Activated CD4-positive, CD25-positive, alpha-beta regulatory T cell (primary cell): ENCODE measurements around the gene WNT3A.
"Not testable (repeated sequence)": the region's sequence is repeated elsewhere in the genome, so short reads cannot be mapped to it uniquely, and the experiment has no call there.

ENCODE experiments used
- DNase-seq, 4 experiments: peaks; one replicate each; lab custom pipeline; 2025; lab: John Stamatoyannopoulos, UW

The WNT3A gene

DNA sequence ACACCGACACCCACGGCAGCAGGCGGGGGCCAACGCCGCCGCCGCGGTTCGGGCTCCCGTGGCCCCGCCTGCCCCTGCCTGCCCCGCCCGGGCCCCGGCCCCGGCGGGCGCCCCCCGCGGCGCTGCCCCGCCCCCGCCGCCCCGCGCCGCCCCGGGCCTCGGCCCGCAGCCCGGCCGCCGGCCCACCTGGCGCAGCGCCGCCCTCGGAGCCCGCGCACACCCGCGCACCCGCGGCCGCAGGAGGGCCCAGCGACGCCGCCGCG is at the start of gene WNT3A:
Gene WNT3A (plus strand): TSS at position 213 of the 263 bp plus-strand sequence. CDS start 131 bp downstream, outside the sequence.
- no peak for DNase-seq

DNA sequence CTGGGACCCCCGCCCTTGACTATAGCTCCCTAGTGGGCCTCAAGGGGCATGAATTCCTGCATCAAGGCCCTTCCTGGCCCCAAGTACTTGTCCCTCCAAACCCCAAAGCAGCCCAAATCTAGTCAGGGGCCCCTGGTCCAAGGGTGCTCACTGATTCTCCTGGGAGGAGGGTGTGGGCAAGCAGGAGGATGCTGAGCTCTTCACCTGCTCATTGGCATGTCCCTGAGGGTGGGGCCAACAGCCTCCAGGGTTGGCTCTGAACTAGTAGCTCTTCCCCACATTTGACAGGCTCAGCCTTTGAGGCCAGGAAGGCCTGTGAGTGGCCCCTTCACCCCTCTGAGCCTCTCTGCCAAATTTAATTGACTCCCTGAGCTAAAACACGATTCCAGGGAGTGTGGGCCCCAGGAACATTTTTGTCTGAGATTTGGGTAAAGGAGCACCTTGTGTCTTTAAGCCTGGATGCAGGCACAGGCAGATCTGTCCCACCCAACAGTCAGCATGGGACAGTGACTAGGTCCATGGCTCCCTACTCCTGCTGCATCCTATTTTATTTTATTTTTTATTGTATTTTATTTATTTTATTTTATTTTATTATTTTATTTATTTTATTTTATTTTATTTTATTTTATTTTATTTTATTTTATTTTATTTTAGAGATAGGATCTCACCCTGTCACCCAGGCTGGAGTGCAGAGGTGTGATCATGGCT is 48.0 kb upstream of the WNT3A start:
- no peak for DNase-seq

DNA sequence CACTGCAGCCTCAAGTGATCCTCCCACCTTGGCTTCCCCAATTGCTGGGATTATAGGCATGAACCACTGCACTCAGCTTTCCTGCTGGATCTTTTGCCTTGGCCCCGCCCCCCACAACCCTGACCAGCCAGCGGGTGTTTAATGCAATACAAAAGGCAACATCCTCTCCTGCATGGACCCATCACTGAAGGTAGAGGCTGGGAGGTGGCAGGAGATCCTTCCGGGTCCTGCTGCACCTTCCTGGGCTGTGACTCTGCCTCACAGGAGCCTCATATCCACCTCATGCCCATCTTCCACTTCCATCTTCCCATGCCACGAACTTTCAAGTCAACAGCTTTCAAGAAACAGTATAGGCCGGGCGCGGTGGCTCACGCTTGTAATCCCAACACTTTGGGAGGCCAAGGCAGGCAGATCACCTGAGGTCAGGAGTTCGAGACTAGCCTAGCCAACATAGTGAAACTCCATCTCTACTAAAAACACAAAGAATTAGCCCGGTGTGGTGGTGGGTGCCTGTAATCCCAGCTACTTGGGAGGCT is 47.4 kb upstream of the WNT3A start:
- DNase-seq, result no peak

DNA sequence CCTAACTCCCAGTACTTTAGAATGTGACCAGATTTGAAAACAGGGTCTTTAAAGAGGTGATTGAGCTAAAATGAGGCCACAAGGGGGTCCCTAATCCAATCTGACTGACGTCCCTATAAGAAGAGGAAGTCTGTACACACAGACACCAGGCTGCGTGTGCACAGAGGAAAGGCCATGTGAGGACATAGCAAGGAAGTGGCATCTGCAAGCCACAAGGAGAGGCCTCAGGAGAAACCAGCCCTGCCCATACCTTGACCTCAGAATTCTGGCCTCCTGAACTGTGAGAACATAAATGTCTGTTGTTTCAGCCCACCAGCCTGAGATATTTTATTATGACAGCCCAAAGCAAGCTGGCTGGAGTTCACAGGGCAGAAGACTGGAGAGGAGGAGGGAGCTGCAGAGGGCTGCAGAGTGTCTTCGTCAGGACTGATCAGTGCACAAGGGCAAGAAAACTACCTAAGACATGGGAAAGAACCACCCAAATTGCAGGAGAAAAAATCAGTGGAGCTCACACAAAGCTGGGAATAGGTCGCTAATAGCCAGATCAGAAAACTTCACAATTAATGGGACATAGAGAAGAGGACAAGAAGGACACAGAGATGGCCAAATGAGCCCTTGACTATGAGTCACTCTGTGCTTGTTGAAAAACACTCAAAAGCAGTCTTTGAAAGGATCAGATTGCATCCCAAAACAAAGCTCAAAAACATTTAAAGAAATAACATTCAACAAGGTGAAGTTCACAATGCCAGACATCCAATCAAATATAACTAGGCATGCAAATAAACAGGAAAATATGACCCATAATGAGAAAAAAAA is 44.9 kb upstream of the WNT3A start:
- no peak for DNase-seq

- not testable (repeated sequence) for DNase-seq
These were observed 40.1 kb upstream of the WNT3A start for GRCh38 chr1:227966733-227967132.

DNA sequence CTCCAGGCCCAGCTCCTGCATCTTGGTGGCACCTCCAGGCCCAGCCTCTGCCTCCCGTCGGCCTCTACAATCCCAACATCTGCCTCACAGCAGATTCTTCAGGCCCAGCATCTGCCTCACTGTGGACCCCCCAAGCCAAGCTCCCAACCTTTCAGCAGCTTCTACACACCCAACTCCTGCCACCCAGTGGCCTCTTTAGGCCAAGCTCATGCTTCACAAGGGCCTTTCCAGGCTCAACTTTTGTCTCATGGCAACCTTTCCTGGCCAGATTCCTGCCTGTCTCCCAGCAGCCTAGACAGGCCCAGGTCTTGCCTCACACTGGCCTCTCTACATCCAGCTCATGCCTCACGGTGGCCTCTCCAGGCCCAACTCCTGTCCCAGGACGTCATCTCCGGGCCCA is 39.0 kb upstream of the WNT3A start:
- not testable (repeated sequence) for DNase-seq

GRCh38 chr1:227970076-227970995 is 36.5 kb upstream of the WNT3A start:
- DNase-seq, result not testable (repeated sequence)

GRCh38 chr1:227971216-227971615 is 35.6 kb upstream of the WNT3A start:
- DNase-seq, result not testable (repeated sequence)

GRCh38 chr1:227971643-227972282 is 35.0 kb upstream of the WNT3A start:
- not testable (repeated sequence) for DNase-seq

DNA sequence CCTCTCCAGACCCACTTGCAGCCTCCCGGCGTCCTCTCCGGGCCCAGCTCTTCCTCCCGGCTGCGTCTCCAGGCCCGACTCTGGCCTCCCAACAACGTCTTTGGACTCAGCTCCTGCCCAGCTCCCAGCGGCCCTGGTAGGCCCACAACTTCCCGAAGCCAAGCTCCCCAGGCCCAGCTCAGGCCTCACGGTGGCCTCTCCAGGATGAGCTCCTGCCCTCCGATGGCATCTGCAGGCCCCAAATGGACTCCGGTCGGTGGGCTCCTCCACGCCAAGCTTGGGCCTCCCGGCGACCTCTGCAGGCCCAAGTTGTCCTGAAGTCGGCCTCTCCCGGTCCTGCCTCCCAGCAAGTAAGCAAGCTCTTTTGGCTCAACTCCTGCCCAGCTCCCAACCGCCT is 34.5 kb upstream of the WNT3A start:
- DNase-seq, result not testable (repeated sequence)

DNA sequence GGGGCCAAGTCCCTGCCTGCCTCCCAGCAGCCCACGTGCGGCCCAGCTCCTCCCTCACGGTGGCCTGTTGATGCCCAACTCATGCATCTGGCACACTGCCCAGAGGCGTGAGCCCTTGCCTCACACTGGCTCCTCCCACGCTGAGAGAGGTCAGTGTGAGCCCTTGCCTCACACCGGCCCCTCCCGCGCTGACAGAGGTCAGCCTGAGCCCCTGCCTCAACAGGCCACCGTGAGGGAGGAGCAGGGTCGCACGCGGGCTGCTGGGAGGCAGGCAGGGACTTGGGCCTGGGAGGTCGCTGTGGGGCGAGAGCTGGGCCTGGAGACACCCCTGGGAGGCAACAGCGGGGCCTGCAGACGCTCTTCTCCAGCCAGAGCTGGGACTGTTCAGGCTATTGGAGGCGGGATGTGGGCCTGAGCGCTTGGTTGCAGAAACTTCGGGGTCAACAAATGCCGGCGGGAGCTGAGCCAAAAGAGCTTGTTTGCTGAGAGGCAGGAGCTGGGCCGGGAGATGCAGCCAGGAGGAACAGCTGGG is 33.9 kb upstream of the WNT3A start:
- DNase-seq, result not testable (repeated sequence)

GRCh38 chr1:227973724-227974288 is 33.0 kb upstream of the WNT3A start:
- DNase-seq, result not testable (repeated sequence)

DNA sequence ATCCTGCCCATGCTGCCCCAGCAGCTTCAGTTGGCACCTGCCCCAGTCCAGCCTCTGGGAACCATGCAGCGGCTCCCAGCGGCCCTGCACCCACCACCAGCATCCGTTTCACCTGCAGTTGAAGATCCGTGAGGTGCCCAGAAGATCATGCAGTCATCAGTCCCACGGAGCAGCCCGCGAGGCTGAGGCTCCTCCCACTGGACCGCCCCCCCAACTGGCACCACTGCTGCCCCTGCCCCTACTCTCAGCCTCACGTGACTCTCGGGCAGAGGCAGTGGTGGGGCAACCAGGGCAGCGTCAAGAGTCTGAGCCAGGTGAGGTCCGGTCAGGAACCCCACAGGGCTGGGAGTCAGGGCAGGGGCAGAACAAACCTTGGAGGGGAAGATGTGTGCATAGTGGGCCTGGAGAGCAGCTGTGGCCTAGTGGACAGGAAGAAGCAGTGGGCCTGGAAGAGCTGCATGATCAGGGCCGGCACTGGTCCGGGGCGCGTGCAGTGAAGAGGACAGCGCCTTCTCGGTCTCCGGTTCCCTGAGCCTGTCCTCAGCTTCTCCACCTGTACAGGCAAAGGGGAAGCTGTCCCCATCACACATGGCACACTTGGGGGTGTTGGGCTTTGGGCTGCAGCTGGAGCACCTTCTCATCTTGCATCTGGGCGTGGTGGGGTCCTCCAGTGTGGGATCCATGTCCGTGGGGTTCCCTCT is 31.1 kb upstream of the WNT3A start:
- not testable (repeated sequence) for DNase-seq

DNA sequence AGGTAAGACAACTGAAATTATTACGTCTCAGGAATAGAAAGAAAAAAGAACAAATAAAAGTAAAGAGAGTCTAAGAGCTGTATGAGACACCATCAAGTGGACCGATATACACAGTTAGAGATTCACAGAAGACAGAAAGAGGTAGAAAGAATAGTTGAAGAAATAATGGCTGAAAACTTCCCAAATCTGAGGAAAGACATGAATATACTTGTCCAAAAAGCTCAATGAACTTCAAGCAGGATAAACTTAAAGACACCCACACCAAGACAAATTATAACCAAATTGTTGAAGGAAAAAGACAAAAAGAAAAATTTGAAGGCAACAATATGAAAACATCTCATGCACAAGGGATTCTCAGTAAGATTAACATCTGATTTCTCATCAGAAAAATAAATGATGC is 19.6 kb upstream of the WNT3A start:
- DNase-seq, result no peak

GRCh38 chr1:227994632-227995300 is 12.0 kb upstream of the WNT3A start:
- no peak for DNase-seq

DNA sequence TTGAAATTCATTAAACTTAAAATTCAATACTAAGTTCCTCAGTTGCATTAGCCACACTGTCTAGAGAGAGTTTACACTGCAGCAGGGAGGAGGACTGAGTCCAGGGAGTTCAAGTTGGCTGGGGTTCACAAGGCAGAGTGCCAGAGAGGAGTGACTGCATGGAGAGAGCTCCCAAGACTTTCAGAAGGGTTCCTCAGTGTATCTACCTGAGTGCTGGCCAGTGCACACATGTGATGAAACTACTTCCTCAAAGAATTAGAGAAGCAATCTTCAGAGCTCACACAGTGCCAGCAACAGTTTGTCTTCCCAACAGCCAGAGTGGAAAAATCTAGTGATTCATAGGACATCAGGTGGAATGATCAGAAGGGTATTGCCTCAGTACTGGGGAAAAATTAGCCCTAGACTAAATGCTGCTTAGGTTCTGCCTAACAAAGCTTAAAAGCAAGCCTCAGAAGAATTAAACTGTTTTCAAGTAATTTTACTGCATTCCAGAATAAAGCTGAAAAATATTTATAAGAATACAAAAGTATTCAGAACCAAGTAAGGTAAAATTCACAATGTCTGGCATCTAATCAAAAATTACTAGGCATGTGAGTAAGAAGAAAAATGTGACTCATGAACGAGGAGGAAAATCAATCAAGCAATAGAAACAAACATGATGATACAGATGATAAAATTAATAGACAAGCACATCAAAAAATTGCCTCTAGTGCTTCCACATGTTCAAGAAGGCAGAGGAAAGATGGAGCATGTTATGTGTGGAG is 10.4 kb upstream of the WNT3A start:
- no peak for DNase-seq

DNA sequence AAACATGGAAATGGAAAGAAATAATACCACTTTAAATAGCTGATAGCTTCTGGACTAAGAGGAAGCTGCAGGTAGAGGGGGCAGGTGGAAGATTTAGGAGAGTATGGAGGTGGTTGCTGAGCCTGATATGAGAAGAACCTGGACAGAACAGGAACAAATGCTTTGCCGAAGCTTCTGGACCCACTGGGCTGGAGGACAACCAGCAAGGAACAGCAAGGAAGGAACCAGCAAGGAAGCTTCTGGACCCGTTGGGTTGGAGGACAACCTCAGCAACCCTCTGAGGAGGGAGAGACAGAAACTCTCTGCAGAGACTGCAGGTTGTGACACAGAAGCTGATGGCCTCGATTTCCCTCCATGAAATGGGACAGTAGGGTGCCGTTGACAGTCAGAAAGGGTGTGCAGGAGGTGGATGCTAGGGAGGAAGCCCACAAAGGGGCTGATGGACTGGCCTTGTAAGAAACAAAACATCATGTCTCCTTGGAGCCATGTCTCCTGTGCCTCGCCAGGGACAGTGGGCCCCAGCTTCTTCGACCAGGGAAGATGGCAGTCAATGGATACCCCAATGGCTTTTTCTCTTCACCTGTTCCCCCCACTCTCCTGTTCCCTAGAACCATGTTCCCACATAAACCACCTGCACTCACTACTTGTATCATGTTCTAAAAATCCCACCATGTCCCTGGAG is 8.3 kb upstream of the WNT3A start:
- no peak for DNase-seq
